Measurements from ENCODE around the gene SORBS1. TPM values are rescaled to one million over a fixed set of nuclear protein-coding genes. Genes with fewer than 3 reads are reported as not detected.

SORBS1 gene
- total RNA-seq, 2 donors from 2014 or later = 465 to 617 TPM

GRCh38 chr10:95525033-95525418 lies 36.1 kb downstream of the SORBS1 start:
- ATAC-seq (no peak), DNase-seq (no peak)
- intact Hi-C loops (cut with DNase I) = no loop called here

GRCh38 chr10:95524358-95525032 lies 36.7 kb downstream of the SORBS1 start:
- intact Hi-C loops (cut with DNase I) = no loop called here
- DNase-seq = no peak
- ATAC-seq = no peak

GRCh38 chr10:95522117-95522516 lies 39.1 kb downstream of the SORBS1 start:
- DNase-seq = no peak
- ATAC-seq = no peak
- intact Hi-C loops (cut with DNase I) = no loop called here

- intact Hi-C loops (cut with DNase I) = no loop called here
- ATAC-seq (no peak), DNase-seq (no peak)
These were observed 40.6 kb downstream of the SORBS1 start for GRCh38 chr10:95520617-95521016.

- intact Hi-C loops (cut with DNase I) = loop anchor here in 1 of 2 donors (5.0 kb wide), 1 partner anchor 39 kb away; no protein-coding TSS in a partner anchor
- ATAC-seq (peak; percentile 67 to 92), DNase-seq (peak; percentile 51)
These were observed 42.4 kb downstream of the SORBS1 start for GRCh38 chr10:95518455-95519452.

- intact Hi-C loops (cut with DNase I) = loop anchor here in 1 of 2 donors (5.0 kb wide), 1 partner anchor 40 kb away; no protein-coding TSS in a partner anchor
- DNase-seq (peak; percentile 37), ATAC-seq (peak in 1 of 2 donors; percentile 70)
These were observed 43.4 kb downstream of the SORBS1 start for GRCh38 chr10:95517536-95518454.

- no peak for ATAC-seq
- DNase-seq = no peak
- intact Hi-C loops (cut with DNase I) = loop anchor here in 1 of 2 donors (5.0 kb wide), 1 partner anchor 40 kb away; no protein-coding TSS in a partner anchor
These were observed 44.3 kb downstream of the SORBS1 start for GRCh38 chr10:95516774-95517373.

- DNase-seq = peak; percentile 48
- intact Hi-C loops (cut with DNase I) = no loop called here
- ATAC-seq = peak; percentile 73 to 76
These were observed 47.2 kb downstream of the SORBS1 start for GRCh38 chr10:95513941-95514392.

GRCh38 chr10:95513008-95513589 lies 48.1 kb downstream of the SORBS1 start:
- intact Hi-C loops (cut with DNase I) = no loop called here
- ATAC-seq (no peak), DNase-seq (peak; percentile 36)

GRCh38 chr10:95511314-95511713 lies 49.9 kb downstream of the SORBS1 start:
- DNase-seq (no peak), ATAC-seq (no peak)
- intact Hi-C loops (cut with DNase I) = no loop called here

GRCh38 chr10:95509251-95509650 lies 51.9 kb downstream of the SORBS1 start:
- intact Hi-C loops (cut with DNase I) = no loop called here
- no peak for DNase-seq
- ATAC-seq = no peak

- ATAC-seq (peak; percentile 74 to 77), DNase-seq (peak; percentile 32)
- intact Hi-C loops (cut with DNase I) = no loop called here
These were observed 52.4 kb downstream of the SORBS1 start for GRCh38 chr10:95508730-95509129.

GRCh38 chr10:95506056-95506737 lies 55.0 kb downstream of the SORBS1 start:
- intact Hi-C loops (cut with DNase I) = no loop called here
- ATAC-seq (no peak), DNase-seq (no peak)

GRCh38 chr10:95505641-95506040 lies 55.5 kb downstream of the SORBS1 start:
- no peak for ATAC-seq
- intact Hi-C loops (cut with DNase I) = no loop called here

GRCh38 chr10:95505084-95505610 lies 56.0 kb downstream of the SORBS1 start:
- no peak for DNase-seq
- intact Hi-C loops (cut with DNase I) = no loop called here
- ATAC-seq = no peak

More at GRCh38 chr10:95505641-95506040, 55.5 kb downstream of the SORBS1 start:
- DNase-seq = no peak

GRCh38 chr10:95504246-95504691 lies 56.9 kb downstream of the SORBS1 start:
- DNase-seq = no peak
- intact Hi-C loops (cut with DNase I) = no loop called here
- no peak for ATAC-seq

GRCh38 chr10:95503526-95503925 lies 57.6 kb downstream of the SORBS1 start:
- DNase-seq = no peak
- ATAC-seq = no peak
- intact Hi-C loops (cut with DNase I) = no loop called here

Data from left cardiac atrium (tissue), 4 donors.